ENCODE measurements around the gene AGRN. TPM values are rescaled to one million over a fixed set of nuclear protein-coding genes. Genes with fewer than 3 reads are reported as not detected.

Gene AGRN
- polyA plus RNA-seq, 1 experiment, result 28.3 TPM

- TF ChIP-seq, protein P1, sequence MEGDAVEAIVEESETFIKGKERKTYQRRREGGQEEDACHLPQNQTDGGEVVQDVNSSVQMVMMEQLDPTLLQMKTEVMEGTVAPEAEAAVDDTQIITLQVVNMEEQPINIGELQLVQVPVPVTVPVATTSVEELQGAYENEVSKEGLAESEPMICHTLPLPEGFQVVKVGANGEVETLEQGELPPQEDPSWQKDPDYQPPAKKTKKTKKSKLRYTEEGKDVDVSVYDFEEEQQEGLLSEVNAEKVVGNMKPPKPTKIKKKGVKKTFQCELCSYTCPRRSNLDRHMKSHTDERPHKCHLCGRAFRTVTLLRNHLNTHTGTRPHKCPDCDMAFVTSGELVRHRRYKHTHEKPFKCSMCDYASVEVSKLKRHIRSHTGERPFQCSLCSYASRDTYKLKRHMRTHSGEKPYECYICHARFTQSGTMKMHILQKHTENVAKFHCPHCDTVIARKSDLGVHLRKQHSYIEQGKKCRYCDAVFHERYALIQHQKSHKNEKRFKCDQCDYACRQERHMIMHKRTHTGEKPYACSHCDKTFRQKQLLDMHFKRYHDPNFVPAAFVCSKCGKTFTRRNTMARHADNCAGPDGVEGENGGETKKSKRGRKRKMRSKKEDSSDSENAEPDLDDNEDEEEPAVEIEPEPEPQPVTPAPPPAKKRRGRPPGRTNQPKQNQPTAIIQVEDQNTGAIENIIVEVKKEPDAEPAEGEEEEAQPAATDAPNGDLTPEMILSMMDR (IDR thresholded peaks at IDR 0.05; ENCODE audit: low read depth, low read length), result no peak
- Histone ChIP-seq H3K4me3 (ENCODE audit: low read depth, low read length) (no peak overlapping the region), H3K27ac (ENCODE audit: low read depth, low read length) (no peak overlapping the region), H3K9me3 (ENCODE audit: control insufficient read depth, insufficient read depth, low read length) (no peaks in the 10 kb centered on the region; the same call in 1 of the 2 replicates), H3K27me3 (ENCODE audit: control insufficient read depth, insufficient read depth, low read length) (no peaks in the 10 kb centered on the region)
- DNase-seq (ENCODE audit: low read depth, low spot score), result no peak
- ChIA-PET POLR2A (interaction anchor here (0.7 to 1.4 kb wide), 3 partner anchors 21 to 111 kb away, joined by 3 to 6 read pairs (median 4); no protein-coding TSS in a partner anchor), CTCF (interaction anchor here (0.6 kb wide), 1 partner anchor 80 kb away, joined by 3 read pairs; no protein-coding TSS in a partner anchor)
These were observed 2.5 kb downstream of the AGRN start for GRCh38 chr1:1022302-1023009.

DNA sequence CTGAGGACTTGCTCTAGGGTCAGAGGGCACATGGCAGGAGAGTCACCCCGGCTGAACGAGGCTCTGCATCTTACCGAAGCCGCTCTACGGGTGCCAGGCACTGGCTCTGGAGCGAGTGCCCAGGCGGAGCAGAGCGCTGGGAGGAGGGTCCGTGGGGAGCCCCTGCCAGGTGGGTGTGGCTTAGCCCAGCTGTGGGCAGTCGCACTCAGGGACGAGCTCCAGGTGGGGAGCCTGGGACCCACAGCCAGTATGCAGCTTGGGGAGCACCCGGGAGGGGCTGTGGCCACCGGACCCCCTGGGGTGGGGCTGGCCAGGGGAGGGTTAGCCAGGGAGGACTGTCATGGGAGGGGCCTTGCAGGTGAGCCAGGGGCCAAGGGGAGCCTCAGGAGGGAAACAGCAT lies 3.8 kb downstream of the AGRN start:
- ChIA-PET CTCF (interaction anchor here (1.1 to 1.5 kb wide), 3 partner anchors 22 to 40 kb away, joined by 3 to 4 read pairs (median 4); no protein-coding TSS in a partner anchor), POLR2A (no interaction called here)
- TF ChIP-seq, protein P1 (IDR thresholded peaks at IDR 0.05; ENCODE audit: low read depth, low read length), result no peak
- no peak for DNase-seq (ENCODE audit: low read depth, low spot score)
- H3K27ac ChIP-seq (ENCODE audit: low read depth, low read length), result no peak overlapping the region
- no peaks in the 10 kb centered on the region; the same call in 1 of the 2 replicates for H3K9me3 ChIP-seq (ENCODE audit: control insufficient read depth, insufficient read depth, low read length)
- no peak overlapping the region for H3K4me3 ChIP-seq (ENCODE audit: low read depth, low read length)
- no peaks in the 10 kb centered on the region for H3K27me3 ChIP-seq (ENCODE audit: control insufficient read depth, insufficient read depth, low read length)

- no peaks in the 10 kb centered on the region; the same call in 1 of the 2 replicates for H3K9me3 ChIP-seq (ENCODE audit: control insufficient read depth, insufficient read depth, low read length)
- TF ChIP-seq, protein P1 (IDR thresholded peaks at IDR 0.05; ENCODE audit: low read depth, low read length), result no peak
- H3K4me3 ChIP-seq (ENCODE audit: low read depth, low read length), result no peak overlapping the region
- H3K27me3 ChIP-seq (ENCODE audit: control insufficient read depth, insufficient read depth, low read length), result no peaks in the 10 kb centered on the region
- H3K27ac ChIP-seq (ENCODE audit: low read depth, low read length), result no peak overlapping the region
- CTCF ChIA-PET, result interaction anchor here (1.1 to 1.5 kb wide), 3 partner anchors 22 to 40 kb away, joined by 3 to 4 read pairs (median 4); no protein-coding TSS in a partner anchor
- no peak for DNase-seq (ENCODE audit: low read depth, low spot score)
- POLR2A ChIA-PET, result no interaction called here
These were observed 4.3 kb downstream of the AGRN start for GRCh38 chr1:1024149-1024770.

- no peak overlapping the region for H3K27ac ChIP-seq (ENCODE audit: low read depth, low read length)
- H3K27me3 ChIP-seq (ENCODE audit: control insufficient read depth, insufficient read depth, low read length), result no peaks in the 10 kb centered on the region
- ChIA-PET CTCF (interaction anchor here (1.3 to 1.5 kb wide), 2 partner anchors 38 to 41 kb away, joined by 3 to 4 read pairs; no protein-coding TSS in a partner anchor), POLR2A (no interaction called here)
- H3K4me3 ChIP-seq (ENCODE audit: low read depth, low read length), result no peak overlapping the region
- TF ChIP-seq, protein P1 (IDR thresholded peaks at IDR 0.05; ENCODE audit: low read depth, low read length), result no peak
- H3K9me3 ChIP-seq (ENCODE audit: control insufficient read depth, insufficient read depth, low read length), result no peaks in the 10 kb centered on the region; the same call in 1 of the 2 replicates
- no peak for DNase-seq (ENCODE audit: low read depth, low spot score)
These were observed 5.1 kb downstream of the AGRN start for GRCh38 chr1:1024771-1025699.
